NB4 (cell line): ENCODE data around the gene CCDC82.

Experiments
- MAX ChIP-seq: IDR thresholded peaks from 2 replicates; pipeline ENCODE4 v1.6.1; 2011; ENCODE audit warnings: low read depth, low read length
- MYC ChIP-seq: IDR thresholded peaks from 2 replicates; pipeline ENCODE4 v1.6.1; 2011; ENCODE audit warnings: low read depth, low read length
- POLR2A ChIP-seq: IDR thresholded peaks from 2 replicates; pipeline ENCODE4 v1.6.1; 2011; ENCODE audit warnings: mild to moderate bottlenecking; ENCODE audit not compliant: insufficient read length; ENCODE audit errors: extremely low read depth
- TF ChIP-seq, protein P1 (sequence below): IDR thresholded peaks from one replicate; pipeline ENCODE4 v1.5.1; 2012; ENCODE audit warnings: low read depth, low read length

DNA sequence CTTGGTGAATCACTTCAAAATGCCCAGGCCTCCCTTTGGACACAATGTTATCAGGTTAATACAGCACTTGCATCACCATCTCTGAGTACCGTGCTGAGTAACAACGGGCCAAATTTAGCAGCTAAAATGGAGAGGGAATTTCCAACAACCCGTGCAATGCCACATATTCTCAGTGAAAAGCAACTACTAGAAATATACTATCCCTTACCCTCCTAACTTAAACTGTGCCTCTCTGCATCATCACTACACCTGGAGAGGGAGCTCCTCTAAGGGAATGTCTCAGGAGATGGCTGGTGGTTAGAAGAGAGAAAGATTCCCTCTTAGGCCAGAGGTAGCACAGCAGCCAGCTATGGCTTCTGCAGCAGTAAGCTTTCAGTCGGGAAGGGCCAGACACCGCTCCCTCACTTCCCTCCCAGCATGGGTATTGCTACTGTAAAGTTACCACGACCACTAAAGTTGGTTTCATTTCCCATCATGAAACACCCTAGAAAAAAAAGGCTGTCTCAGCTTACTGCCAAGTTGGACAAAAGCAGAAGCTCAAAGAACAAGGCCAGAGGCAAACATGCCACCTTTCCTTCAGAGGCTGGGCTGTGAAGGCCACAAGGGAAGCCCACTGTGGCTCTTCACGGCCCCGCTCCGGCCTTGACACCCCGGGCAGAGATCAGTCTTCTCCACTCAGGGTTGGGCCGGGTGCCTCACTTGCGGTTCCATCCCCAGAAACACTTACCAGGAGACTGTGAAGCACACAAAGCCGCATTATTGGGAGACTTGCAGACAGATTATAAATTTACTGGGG lies 50.6 kb downstream of the CCDC82 start:
- TF ChIP-seq, protein P1, sequence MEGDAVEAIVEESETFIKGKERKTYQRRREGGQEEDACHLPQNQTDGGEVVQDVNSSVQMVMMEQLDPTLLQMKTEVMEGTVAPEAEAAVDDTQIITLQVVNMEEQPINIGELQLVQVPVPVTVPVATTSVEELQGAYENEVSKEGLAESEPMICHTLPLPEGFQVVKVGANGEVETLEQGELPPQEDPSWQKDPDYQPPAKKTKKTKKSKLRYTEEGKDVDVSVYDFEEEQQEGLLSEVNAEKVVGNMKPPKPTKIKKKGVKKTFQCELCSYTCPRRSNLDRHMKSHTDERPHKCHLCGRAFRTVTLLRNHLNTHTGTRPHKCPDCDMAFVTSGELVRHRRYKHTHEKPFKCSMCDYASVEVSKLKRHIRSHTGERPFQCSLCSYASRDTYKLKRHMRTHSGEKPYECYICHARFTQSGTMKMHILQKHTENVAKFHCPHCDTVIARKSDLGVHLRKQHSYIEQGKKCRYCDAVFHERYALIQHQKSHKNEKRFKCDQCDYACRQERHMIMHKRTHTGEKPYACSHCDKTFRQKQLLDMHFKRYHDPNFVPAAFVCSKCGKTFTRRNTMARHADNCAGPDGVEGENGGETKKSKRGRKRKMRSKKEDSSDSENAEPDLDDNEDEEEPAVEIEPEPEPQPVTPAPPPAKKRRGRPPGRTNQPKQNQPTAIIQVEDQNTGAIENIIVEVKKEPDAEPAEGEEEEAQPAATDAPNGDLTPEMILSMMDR = no peak
- TF ChIP-seq POLR2A (no peak), MAX (no peak), MYC (peak; percentile 21; the same call in 1 of the 2 replicates)
